T-cell (primary cell): ENCODE data around the gene TLE3. TPM values are rescaled to one million over a fixed set of nuclear protein-coding genes. Genes with fewer than 3 reads are reported as not detected.

Experiments used
- ATAC-seq, 4 experiments: fragments of 200-7000 bp in 3 of 4; fragments of 150-1000 bp in 1 of 4; cut with Tn5 transposase; replicated peaks in 1 of 4; 1 replicate in 3 of 4; 2 replicates in 1 of 4; pipeline ENCODE4 v1.10.0; 2021; ENCODE audit warnings: moderate library complexity in 3 of 4, mild to moderate bottlenecking in 2 of 4, moderate number of reproducible peaks in 1 of 4
- CTCF ChIA-PET, 2 donors: fragments of 300-600 bp; sonication (Branson Sonifier 250); formaldehyde crosslinking; loops; one replicate each; lab custom pipeline; 2022; ENCODE audit warnings: antibody characterized with exemption in 2 of 2; lab: Charles Lee
- POLR2A ChIA-PET, 2 donors: fragments of 300-600 bp; sonication (Branson Sonifier 250); formaldehyde crosslinking; loops; one replicate each; lab custom pipeline; 2022; ENCODE audit warnings: antibody characterized with exemption in 2 of 2; lab: Charles Lee
- DNase-seq, 35 experiments: peaks; one replicate each; pipeline versions ENCODE4 v3.0.0 to v3.0.0-alpha.2; 2013 to 2023
- H3K27ac ChIP-seq: one replicate; pipeline ENCODE4 v1.5.1; 2013; ENCODE audit warnings: low read length
- H3K27me3 ChIP-seq, 2 experiments: replicated peaks in 1 of 2; 1 replicate in 1 of 2; 2 replicates in 1 of 2; pipeline versions ENCODE4 v1.6.1 to v1.7.0; 2013; ENCODE audit warnings: low read length in 1 of 2, mixed read lengths in 1 of 2; ENCODE audit not compliant: control insufficient read depth in 2 of 2, insufficient read depth in 2 of 2; ENCODE audit errors: extremely low read depth in 1 of 2
- H3K36me3 ChIP-seq, 2 donors: 1 replicate in 1 of 2; 2 replicates in 1 of 2; pipeline versions ENCODE4 v1.6.1 to v1.7.0; 2013; ENCODE audit warnings: low read length in 1 of 2; ENCODE audit not compliant: control insufficient read depth in 2 of 2, insufficient read depth in 1 of 2; ENCODE audit errors: extremely low read depth in 1 of 2
- H3K4me1 ChIP-seq, 2 experiments: 1 replicate in 1 of 2; 2 replicates in 1 of 2; pipeline versions ENCODE4 v1.6.1 to v1.7.0; 2013; ENCODE audit warnings: low read length in 2 of 2, mixed read lengths in 1 of 2; ENCODE audit not compliant: insufficient read depth in 2 of 2, control insufficient read depth in 1 of 2; ENCODE audit errors: extremely low read depth in 1 of 2
- H3K4me3 ChIP-seq, 2 donors: 1 replicate in 1 of 2; 2 replicates in 1 of 2; pipeline versions ENCODE4 v1.5.1 to v1.7.0; 2013; ENCODE audit warnings: mild to moderate bottlenecking in 2 of 2, low read length in 1 of 2, moderate library complexity in 1 of 2; ENCODE audit not compliant: control insufficient read depth in 1 of 2; ENCODE audit errors: extremely low read depth in 1 of 2
- H3K9me3 ChIP-seq: 2 replicates; pipeline ENCODE4 v1.7.0; 2013
- H3K27ac Mint-ChIP-seq, 2 donors: one replicate each; pipeline ENCODE4 v1.8.0; 2020 to 2021; ENCODE audit warnings: mild to moderate bottlenecking in 2 of 2, mixed read lengths in 2 of 2
- H3K27me3 Mint-ChIP-seq, 2 donors: one replicate each; pipeline ENCODE4 v1.8.0; 2021 to 2022; ENCODE audit warnings: mixed read lengths in 2 of 2
- H3K36me3 Mint-ChIP-seq: one replicate; pipeline ENCODE4 v1.8.0; 2021; ENCODE audit warnings: mixed read lengths
- H3K4me1 Mint-ChIP-seq, 3 donors: one replicate each; pipeline ENCODE4 v1.8.0; 2020 to 2022; ENCODE audit warnings: mixed read lengths in 3 of 3, mild to moderate bottlenecking in 1 of 3
- H3K4me3 Mint-ChIP-seq, 3 donors: one replicate each; pipeline ENCODE4 v1.8.0; 2020 to 2022; ENCODE audit warnings: mild to moderate bottlenecking in 3 of 3, mixed read lengths in 3 of 3, moderate library complexity in 3 of 3
- H3K9me3 Mint-ChIP-seq, 3 donors: one replicate each; pipeline ENCODE4 v1.8.0; 2020 to 2022; ENCODE audit warnings: mixed read lengths in 3 of 3
- WGBS: methylation state at CpG from one replicate; pipeline ENCODE4 v1.1.5; 2013; ENCODE audit warnings: missing lambda C conversion rate; ENCODE audit not compliant: insufficient coverage; 5-methylcytosine and 5-hydroxymethylcytosine counted together
- total RNA-seq, 35 experiments: library from RNA in 6 of 35; stranded (reverse) in 6 of 35; fragments of 120-200 nt in 1 of 35; gene quantifications; one replicate each; pipeline versions ENCODE4 v1.2.1 to v1.2.4 and lab custom pipeline; 2013 to 2026

Gene TLE3
- total RNA-seq, 5 donors from 2014 or later (not counting 1 experiment from before 2014, with no cell fraction given): 99.2 to 174 (median 160) TPM

DNA sequence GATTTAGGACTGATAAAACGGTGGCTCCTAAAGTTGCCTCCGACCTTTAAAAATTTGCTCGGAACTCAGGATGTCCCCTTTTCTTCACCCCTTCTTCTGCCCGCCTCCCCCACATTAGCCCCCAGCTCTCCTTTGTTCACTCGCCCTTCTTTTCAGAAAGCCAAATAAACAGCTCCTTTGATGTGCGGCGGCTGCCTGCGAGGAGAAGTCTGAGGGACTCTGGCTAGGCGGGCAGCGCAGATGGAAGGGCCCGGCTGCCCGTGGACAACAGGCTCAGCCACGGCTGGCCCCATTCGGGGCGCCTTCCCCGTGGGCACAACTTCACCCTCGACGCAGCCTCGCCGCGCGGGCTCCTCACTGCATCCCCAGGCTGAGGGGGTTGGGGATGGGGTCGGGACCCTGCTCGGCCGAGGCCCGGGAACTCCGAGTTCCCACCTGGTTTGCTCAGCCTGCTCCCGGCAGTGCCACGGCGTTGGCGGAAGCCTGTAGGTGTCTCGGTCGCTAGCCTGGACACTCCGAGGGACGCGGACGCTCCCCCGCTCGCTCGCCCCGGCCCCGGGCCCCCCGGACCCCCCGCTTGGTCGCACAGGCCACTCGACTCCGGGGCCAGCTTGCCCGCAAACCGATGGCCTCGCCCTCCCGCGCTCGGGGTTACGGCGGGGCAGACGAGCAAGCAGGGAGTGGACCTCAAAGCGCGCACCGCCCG is 897 bp upstream of the TLE3 start:
- DNase-seq (peak in 19 of 35 experiments; percentile 6 to 56 (median 26)), ATAC-seq (no peak)
- H3K36me3 Mint-ChIP-seq: peaks cover 9% of the 10 kb centered on the region
- CTCF ChIA-PET: interaction anchor here in 1 of 2 donors (0.6 to 0.8 kb wide), 2 partner anchors 377 to 395 kb away, joined by 3 read pairs; no protein-coding TSS in a partner anchor
- H3K27ac Mint-ChIP-seq: peak overlapping the region; percentile 98
- peaks cover 31 to 56% of the 10 kb centered on the region in 2 experiments for H3K4me1 ChIP-seq
- peak overlapping the region; percentile 95 for H3K27ac ChIP-seq
- peaks cover 27 to 57% (median 45%) of the 10 kb centered on the region in 3 donors for H3K4me1 Mint-ChIP-seq
- peaks cover 0 to 2% of the 10 kb centered on the region in 2 donors for H3K36me3 ChIP-seq
- no peaks in the 10 kb centered on the region for H3K9me3 Mint-ChIP-seq
- H3K27me3 ChIP-seq: peaks cover 0 to 16% of the 10 kb centered on the region in 2 experiments
- under 1% methylated on average over 56 of the region's 60 CpGs for WGBS
- no peaks in the 10 kb centered on the region for H3K9me3 ChIP-seq
- peak overlapping the region; percentile 94 to 98 (median 97) for H3K4me3 Mint-ChIP-seq
- H3K4me3 ChIP-seq: peak overlapping the region; percentile 83 to 85
- POLR2A ChIA-PET: interaction anchor here (0.6 to 1.4 kb wide), 6 partner anchors 316 to 631 kb away, joined by 3 to 6 read pairs (median 4); no protein-coding TSS in a partner anchor
- H3K27me3 Mint-ChIP-seq: peaks cover 0 to 4% of the 10 kb centered on the region in 2 donors

DNA sequence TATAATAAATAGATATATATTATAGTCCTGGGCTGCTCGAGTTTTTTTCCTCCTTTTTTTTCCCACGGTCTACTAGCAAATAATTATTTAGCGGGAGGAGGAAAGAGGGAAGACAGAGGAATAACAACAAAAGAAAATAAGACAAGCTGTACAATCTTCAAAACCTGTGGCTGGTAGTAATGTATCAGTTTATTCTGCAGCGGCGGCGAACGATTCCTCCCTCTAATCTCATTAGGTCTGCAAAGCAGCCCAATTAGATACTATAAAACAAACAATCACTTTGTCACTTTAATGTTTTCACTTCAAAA is 390 bp upstream of the TLE3 start:
- Mint-ChIP-seq H3K9me3 (no peaks in the 10 kb centered on the region), H3K4me3 (peak overlapping the region; percentile 94 to 98 (median 97)), H3K36me3 (peaks cover 14% of the 10 kb centered on the region), H3K27me3 (peaks cover 0 to 4% of the 10 kb centered on the region in 2 donors), H3K27ac (peak overlapping the region; percentile 98), H3K4me1 (peaks cover 32 to 59% (median 50%) of the 10 kb centered on the region in 3 donors)
- Histone ChIP-seq H3K36me3 (peaks cover 0 to 6% of the 10 kb centered on the region in 2 donors), H3K9me3 (no peaks in the 10 kb centered on the region), H3K27me3 (peaks cover 0 to 16% of the 10 kb centered on the region in 2 experiments), H3K4me1 (peaks cover 36 to 61% of the 10 kb centered on the region in 2 experiments), H3K4me3 (peak overlapping the region; percentile 71 to 83), H3K27ac (peak overlapping the region; percentile 95)
- ChIA-PET CTCF (interaction anchor here in 1 of 2 donors (0.6 kb wide), 2 partner anchors 351 to 395 kb away, joined by 3 read pairs; no protein-coding TSS in a partner anchor), POLR2A (interaction anchor here (0.6 to 1.4 kb wide), 5 partner anchors 340 to 635 kb away, joined by 3 to 5 read pairs (median 4); no protein-coding TSS in a partner anchor)
- WGBS: no CpG with 5 or more reads among the region's 7 CpGs
- DNase-seq (peak in 8 of 35 experiments; percentile 8 to 31 (median 20)), ATAC-seq (no peak)

DNA sequence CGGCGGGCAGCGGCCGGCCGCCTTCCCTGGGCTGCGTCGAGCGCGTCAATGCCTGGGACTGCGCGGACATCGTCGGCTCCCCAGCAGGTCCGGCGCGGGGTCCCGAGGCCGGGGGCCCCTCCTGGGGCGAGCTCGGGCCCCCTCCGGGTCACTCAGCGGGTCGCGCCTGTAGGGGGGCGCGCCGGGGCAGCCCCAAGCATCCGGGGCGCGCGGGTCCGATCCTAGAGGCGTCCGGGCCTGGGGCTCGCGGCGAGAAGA is 725 bp downstream of the TLE3 start:
- peaks cover 0 to 15% of the 10 kb centered on the region in 2 experiments for H3K27me3 ChIP-seq
- ATAC-seq (no peak), DNase-seq (no peak)
- CTCF ChIA-PET: interaction anchor here in 1 of 2 donors (0.7 to 0.8 kb wide), 2 partner anchors 74 to 117 kb away, joined by 3 to 4 read pairs; no protein-coding TSS in a partner anchor
- under 1% methylated on average over 36 of the region's 37 CpGs for WGBS
- Mint-ChIP-seq H3K27ac (no peak overlapping the region), H3K4me3 (peak overlapping the region; percentile 94 to 98 (median 97)), H3K36me3 (peaks cover 20% of the 10 kb centered on the region), H3K9me3 (no peaks in the 10 kb centered on the region), H3K4me1 (peaks cover 42 to 60% (median 58%) of the 10 kb centered on the region in 3 donors), H3K27me3 (peaks cover 0 to 1% of the 10 kb centered on the region in 2 donors)
- peak overlapping the region; percentile 71 to 83 for H3K4me3 ChIP-seq
- H3K27ac ChIP-seq: no peak overlapping the region
- H3K36me3 ChIP-seq: peaks cover 6 to 11% of the 10 kb centered on the region in 2 donors
- H3K4me1 ChIP-seq: peaks cover 45 to 72% of the 10 kb centered on the region in 2 experiments
- no peaks in the 10 kb centered on the region for H3K9me3 ChIP-seq
- POLR2A ChIA-PET: interaction anchor here in 1 of 2 donors (0.8 kb wide), 1 partner anchor 377 kb away, joined by 4 read pairs; no protein-coding TSS in a partner anchor

DNA sequence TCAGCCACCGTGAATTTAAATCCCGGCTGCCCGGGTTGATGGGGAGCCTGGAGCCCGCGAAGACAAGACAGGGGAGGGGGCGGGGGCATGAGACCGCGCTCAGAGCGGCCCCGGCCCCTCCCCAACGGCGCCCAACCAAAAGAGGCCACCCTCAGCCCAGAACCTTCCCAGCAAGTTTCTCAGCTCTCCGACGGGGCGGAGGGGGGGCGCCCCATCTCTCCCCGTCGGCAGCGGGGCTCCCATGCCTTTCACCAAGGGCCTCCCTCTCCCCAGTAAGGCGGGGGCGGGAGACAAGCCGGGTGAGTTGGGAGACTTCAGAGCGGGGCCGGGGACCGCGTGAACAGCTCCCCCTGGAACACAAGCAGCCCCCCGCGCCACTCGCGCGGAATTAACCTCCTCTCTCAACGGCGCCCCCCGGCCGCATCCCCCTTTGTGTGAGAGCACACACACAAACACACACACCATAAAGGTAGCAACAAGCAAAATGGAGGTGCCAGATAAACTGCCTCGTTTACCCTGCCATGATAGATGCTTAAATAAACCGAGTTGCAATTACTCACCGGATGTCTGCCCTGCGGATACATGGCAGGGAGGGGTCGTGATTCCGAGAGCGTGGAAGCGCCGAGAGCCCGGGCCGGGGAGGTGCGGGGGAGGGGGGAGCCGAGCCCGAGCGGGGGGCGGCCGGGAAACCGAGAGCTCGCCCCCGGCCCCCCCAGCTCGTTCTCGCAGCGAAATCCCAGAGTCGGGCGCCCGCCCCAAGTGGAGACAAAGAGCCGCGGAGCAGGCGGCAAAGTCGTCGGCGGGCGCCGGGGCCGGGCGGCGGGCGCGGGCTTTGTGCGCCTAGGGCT is 1.3 kb downstream of the TLE3 start:
- ATAC-seq (peak in 2 of 4 experiments; percentile 3 to 6), DNase-seq (peak in 32 of 35 experiments; percentile 15 to 65 (median 32))
- Histone ChIP-seq H3K27me3 (peaks cover 0 to 10% of the 10 kb centered on the region in 2 experiments), H3K9me3 (no peaks in the 10 kb centered on the region), H3K27ac (peak overlapping the region; percentile 21), H3K4me1 (peaks cover 49 to 77% of the 10 kb centered on the region in 2 experiments), H3K4me3 (peak overlapping the region; percentile 83 to 85), H3K36me3 (peaks cover 9 to 12% of the 10 kb centered on the region in 2 donors)
- under 1% methylated on average over 47 of the region's 75 CpGs for WGBS
- peak overlapping the region; percentile 94 to 98 (median 97) for H3K4me3 Mint-ChIP-seq
- no peaks in the 10 kb centered on the region for H3K9me3 Mint-ChIP-seq
- peaks cover 0 to 1% of the 10 kb centered on the region in 2 donors for H3K27me3 Mint-ChIP-seq
- ChIA-PET POLR2A (no interaction called here), CTCF (interaction anchor here (0.6 to 0.7 kb wide), 3 partner anchors 117 to 519 kb away, joined by 3 to 5 read pairs (median 3); no protein-coding TSS in a partner anchor)
- peaks cover 47 to 66% (median 61%) of the 10 kb centered on the region in 3 donors for H3K4me1 Mint-ChIP-seq
- peak overlapping the region; percentile 93 to 94 for H3K27ac Mint-ChIP-seq
- peaks cover 25% of the 10 kb centered on the region for H3K36me3 Mint-ChIP-seq

DNA sequence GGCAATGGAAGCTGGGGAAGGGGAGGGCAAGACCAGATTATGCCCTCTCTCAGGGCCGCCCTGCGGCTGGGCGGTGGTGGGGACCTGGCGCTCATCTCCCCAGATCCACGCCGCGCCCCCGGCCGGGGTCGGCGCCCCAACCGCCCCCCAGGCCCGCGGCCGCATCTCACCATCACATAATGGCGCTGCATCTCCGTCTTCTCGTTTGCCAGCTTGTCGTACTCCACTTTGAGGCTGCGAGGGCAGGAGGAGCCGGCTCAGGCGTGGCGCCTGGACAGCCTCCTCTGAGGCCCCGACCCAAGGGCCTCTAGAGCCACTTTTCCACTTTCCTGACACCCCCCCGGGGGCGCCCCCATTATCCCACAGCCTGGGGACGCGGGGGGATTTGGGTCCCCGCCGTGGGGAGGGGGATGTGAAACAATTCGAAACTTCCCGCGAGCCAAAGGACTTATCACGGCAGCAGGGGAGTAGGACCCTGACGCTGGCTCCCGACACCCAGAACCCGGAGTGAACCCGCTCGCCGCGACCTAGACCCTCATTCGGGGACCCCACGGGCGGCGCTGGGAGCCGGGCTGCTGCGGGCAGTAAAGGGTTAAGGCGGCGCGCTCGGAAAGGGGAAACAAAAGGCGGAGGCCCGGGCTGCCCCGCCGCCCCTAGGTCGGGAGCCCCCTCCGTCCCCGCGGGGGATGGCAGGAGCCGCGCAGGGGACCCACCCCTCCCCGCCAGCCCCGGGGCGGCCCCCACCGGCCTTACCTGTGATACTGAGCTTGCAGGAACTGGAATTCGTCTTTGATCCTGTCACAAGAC is 2.1 kb downstream of the TLE3 start:
- Mint-ChIP-seq H3K9me3 (no peaks in the 10 kb centered on the region), H3K36me3 (peaks cover 27% of the 10 kb centered on the region)
- ATAC-seq: no peak

More for the DNA sequence above, 2.1 kb downstream of the TLE3 start:
- peak in 26 of 35 experiments; percentile 7 to 61 (median 32) for DNase-seq
- ChIA-PET CTCF (interaction anchor here in 1 of 2 donors (0.6 to 0.7 kb wide), 2 partner anchors 382 to 520 kb away, joined by 3 to 5 read pairs; no protein-coding TSS in a partner anchor), POLR2A (interaction anchor here in 1 of 2 donors (0.5 kb wide), 1 partner anchor 99 kb away, joined by 3 read pairs; no protein-coding TSS in a partner anchor)
- H3K4me3 ChIP-seq: peak overlapping the region; percentile 83 to 85
- H3K4me1 Mint-ChIP-seq: peaks cover 52 to 70% (median 64%) of the 10 kb centered on the region in 3 donors
- H3K4me3 Mint-ChIP-seq: peak overlapping the region; percentile 94 to 98 (median 97)
- H3K27me3 ChIP-seq: peaks cover 0 to 4% of the 10 kb centered on the region in 2 experiments
- peaks cover 41 to 77% of the 10 kb centered on the region in 2 experiments for H3K4me1 ChIP-seq
- 3% methylated on average over 53 of the region's 66 CpGs for WGBS
- peak overlapping the region; percentile 39 for H3K27ac ChIP-seq
- H3K27me3 Mint-ChIP-seq: no peaks in the 10 kb centered on the region
- H3K27ac Mint-ChIP-seq: peak overlapping the region; percentile 77 to 82
- H3K36me3 ChIP-seq: peaks cover 13 to 20% of the 10 kb centered on the region in 2 donors
- no peaks in the 10 kb centered on the region for H3K9me3 ChIP-seq
